Uterus (tissue), 4 donors: Measurements from ENCODE around the gene TAOK3. TPM values are rescaled to one million over a fixed set of nuclear protein-coding genes. Genes with fewer than 3 reads are reported as not detected.

Experiments
- DNase-seq, 2 donors: peaks; one replicate each; pipeline ENCODE4 v3.0.0-alpha.2; 2019 to 2020
- H3K27ac ChIP-seq, 2 donors: fragments of 200-600 bp; sonication (generic); 1 replicate in 1 of 2; 2 replicates in 1 of 2; pipeline ENCODE4 v1.5.1; 2016 to 2018
- H3K27me3 ChIP-seq, 2 donors: fragments of 200-600 bp; sonication (generic); one replicate each; pipeline ENCODE4 v1.5.1; 2018 to 2019; ENCODE audit warnings: control low read depth in 1 of 2
- H3K36me3 ChIP-seq, 2 donors: fragments of 200-600 bp; sonication (generic); one replicate each; pipeline ENCODE4 v1.5.1; 2019; ENCODE audit warnings: control low read depth in 1 of 2
- H3K4me1 ChIP-seq, 2 donors: fragments of 200-600 bp; sonication (generic); one replicate each; pipeline ENCODE4 v1.5.1; 2018 to 2019; ENCODE audit warnings: control low read depth in 1 of 2
- H3K4me3 ChIP-seq, 2 donors: fragments of 200-600 bp; sonication (generic); 1 replicate in 1 of 2; 2 replicates in 1 of 2; pipeline ENCODE4 v1.5.1; 2018 to 2019; ENCODE audit warnings: mild to moderate bottlenecking in 1 of 2
- H3K9me3 ChIP-seq, 2 donors: fragments of 200-600 bp; sonication (generic); one replicate each; pipeline ENCODE4 v1.5.1; 2019; ENCODE audit warnings: control low read depth in 1 of 2
- CTCF ChIP-seq, 4 experiments: fragments of 200-600 bp in 2 of 4; fragments of 450-650 bp in 2 of 4; sonication (generic) in 2 of 4; IDR thresholded peaks; one replicate each; pipeline ENCODE4 v1.5.1; 2016 to 2019; ENCODE audit warnings: antibody characterized with exemption in 4 of 4, mild to moderate bottlenecking in 2 of 4, moderate library complexity in 1 of 4
- POLR2A ChIP-seq, 2 donors: fragments of 450-650 bp; IDR thresholded peaks; one replicate each; pipeline ENCODE4 v1.6.1; 2016; ENCODE audit warnings: antibody characterized with exemption in 2 of 2, mild to moderate bottlenecking in 1 of 2, moderate library complexity in 1 of 2
- intact Hi-C: fragments of 100-400 bp; cut with DNase I; formaldehyde crosslinking; loops from one replicate; pipeline ENCODE4 v1.15.1; 2023; ENCODE audit warnings: low total_unique reads
- total RNA-seq, 4 donors: library from RNA; depleted of rRNA in 3 of 4; stranded (reverse); fragments of >200 nt in 3 of 4; gene quantifications; one replicate each; pipeline versions ENCODE4 v1.1.0 to v1.2.4, GENCODE V29; 2014 to 2023
- donor health status: DM: yes; HTN: yes; CAD: no.

Gene TAOK3
- total RNA-seq, 4 donors from 2014 or later: 14.9 to 35.1 (median 24.8) TPM

- Histone ChIP-seq H3K4me1 (no peaks in the 10 kb centered on the region), H3K4me3 (no peak overlapping the region), H3K9me3 (no peaks in the 10 kb centered on the region), H3K27me3 (no peaks in the 10 kb centered on the region), H3K27ac (no peak overlapping the region), H3K36me3 (no peaks in the 10 kb centered on the region)
- TF ChIP-seq POLR2A (IDR thresholded peaks at IDR 0.05): no peak
- no peak for TF ChIP-seq CTCF (IDR thresholded peaks at IDR 0.05)
- no peak for DNase-seq
- intact Hi-C loops: no loop called here
Observed at GRCh38 chr12:118150625-118151024, 222.1 kb downstream of the TAOK3 start.

GRCh38 chr12:118148287-118148686 lies 224.4 kb downstream of the TAOK3 start:
- DNase-seq: no peak
- H3K36me3 ChIP-seq: no peaks in the 10 kb centered on the region
- H3K4me1 ChIP-seq: no peaks in the 10 kb centered on the region
- no peaks in the 10 kb centered on the region for H3K9me3 ChIP-seq
- no peak for TF ChIP-seq POLR2A (IDR thresholded peaks at IDR 0.05)
- TF ChIP-seq CTCF (IDR thresholded peaks at IDR 0.05): no peak
- intact Hi-C loops: no loop called here
- H3K27ac ChIP-seq: no peak overlapping the region
- no peak overlapping the region for H3K4me3 ChIP-seq
- no peaks in the 10 kb centered on the region for H3K27me3 ChIP-seq

- DNase-seq: no peak
- no peaks in the 10 kb centered on the region for H3K36me3 ChIP-seq
- no peaks in the 10 kb centered on the region for H3K9me3 ChIP-seq
- H3K27me3 ChIP-seq: no peaks in the 10 kb centered on the region
- intact Hi-C loops: no loop called here
- no peaks in the 10 kb centered on the region for H3K4me1 ChIP-seq
- TF ChIP-seq CTCF (IDR thresholded peaks at IDR 0.05) (no peak), POLR2A (IDR thresholded peaks at IDR 0.05) (no peak)
- no peak overlapping the region for H3K4me3 ChIP-seq
- no peak overlapping the region for H3K27ac ChIP-seq
Observed at GRCh38 chr12:118145798-118146156, 226.9 kb downstream of the TAOK3 start.

- no peak overlapping the region for H3K4me3 ChIP-seq
- TF ChIP-seq POLR2A (IDR thresholded peaks at IDR 0.05): no peak
- no peak for TF ChIP-seq CTCF (IDR thresholded peaks at IDR 0.05)
- no peaks in the 10 kb centered on the region for H3K27me3 ChIP-seq
- no peaks in the 10 kb centered on the region for H3K9me3 ChIP-seq
- intact Hi-C loops: no loop called here
- DNase-seq: no peak
- H3K36me3 ChIP-seq: no peaks in the 10 kb centered on the region
- H3K4me1 ChIP-seq: no peaks in the 10 kb centered on the region
- no peak overlapping the region for H3K27ac ChIP-seq
Observed at GRCh38 chr12:118145113-118145797, 227.5 kb downstream of the TAOK3 start.

GRCh38 chr12:118144499-118144898 lies 228.2 kb downstream of the TAOK3 start:
- Histone ChIP-seq H3K4me3 (no peak overlapping the region), H3K36me3 (no peaks in the 10 kb centered on the region), H3K9me3 (no peaks in the 10 kb centered on the region), H3K4me1 (no peaks in the 10 kb centered on the region), H3K27ac (no peak overlapping the region), H3K27me3 (no peaks in the 10 kb centered on the region)
- DNase-seq: no peak
- intact Hi-C loops: no loop called here
- TF ChIP-seq CTCF (IDR thresholded peaks at IDR 0.05) (no peak), POLR2A (IDR thresholded peaks at IDR 0.05) (no peak)
